OCI-M1 (cell line): ENCODE measurements around the gene IFI6.
"Not testable (repeated sequence)": the region's sequence is repeated elsewhere in the genome, so short reads cannot be mapped to it uniquely, and the experiment has no call there.

Experiments used
- DNase-seq: peaks from one replicate; lab custom pipeline; 2025; lab: John Stamatoyannopoulos, UW

The IFI6 gene

DNA sequence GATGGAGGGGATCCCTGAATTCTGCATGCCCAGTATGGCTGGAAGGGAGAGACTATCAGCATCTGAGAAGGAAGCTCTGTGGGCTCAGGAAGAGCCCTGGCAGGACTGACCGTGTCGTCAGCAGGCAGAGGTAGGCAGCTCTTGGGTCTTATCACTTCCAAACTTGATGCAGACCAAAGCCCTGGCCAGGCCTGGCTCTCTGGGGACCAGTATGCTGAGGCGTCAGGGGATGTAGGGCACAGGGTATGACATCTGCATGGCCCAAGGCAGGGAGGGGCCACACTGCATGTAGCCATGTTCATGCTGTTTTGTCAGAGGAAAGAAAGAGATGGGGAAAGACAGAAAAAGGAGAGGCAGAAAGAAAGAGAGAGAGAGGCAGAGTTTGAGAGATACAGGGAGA lies 43.3 kb downstream of the IFI6 start:
- no peak for DNase-seq

- not testable (repeated sequence) for DNase-seq
Measured at GRCh38 chr1:27627733-27628132, 44.3 kb downstream of the IFI6 start.

GRCh38 chr1:27627061-27627460 lies 44.9 kb downstream of the IFI6 start:
- DNase-seq, result no peak

DNA sequence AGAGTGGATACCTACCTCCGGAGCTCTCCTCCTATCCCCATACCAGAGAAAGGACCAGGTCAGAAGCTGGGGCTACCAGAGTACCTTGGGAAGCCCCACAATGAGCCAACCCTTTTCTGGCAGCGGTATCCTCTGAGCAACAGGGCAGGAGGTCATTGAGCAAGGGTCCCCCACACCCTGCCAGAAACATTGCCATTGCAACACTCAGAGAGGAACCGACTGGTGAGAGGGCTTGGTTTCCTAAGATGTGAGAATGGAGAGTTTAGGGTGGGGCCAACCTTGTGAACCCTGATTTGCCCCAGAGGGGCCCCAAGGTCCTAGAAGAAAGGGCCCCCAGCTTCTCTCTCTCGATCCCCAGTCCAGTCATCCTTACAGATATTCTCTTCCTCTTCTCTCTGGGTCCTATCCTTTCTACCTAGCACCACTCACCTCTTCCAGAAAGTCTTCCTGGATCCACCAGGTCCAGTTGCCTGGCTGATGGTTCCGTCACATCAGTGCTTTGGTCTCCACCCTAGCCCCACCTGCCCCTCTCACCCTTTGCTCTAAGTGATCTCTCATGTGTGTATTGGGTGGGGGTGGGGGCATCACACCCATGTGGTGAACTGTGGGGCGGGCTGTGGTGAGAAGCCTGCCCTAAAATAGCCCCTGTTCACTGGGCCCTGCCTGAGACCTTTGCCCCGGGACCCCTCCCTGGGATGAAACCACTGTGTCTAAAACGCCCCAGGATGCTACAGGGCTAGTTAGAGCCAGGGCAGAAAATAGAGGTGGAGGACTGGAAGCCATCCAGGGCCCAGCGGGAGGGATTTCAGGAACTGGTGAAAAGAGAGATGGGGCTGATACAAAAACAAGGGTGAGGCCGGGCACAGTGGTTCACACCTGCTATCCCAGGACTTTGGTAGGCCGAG lies 45.7 kb downstream of the IFI6 start:
- DNase-seq, result no peak

GRCh38 chr1:27624467-27625178 lies 47.4 kb downstream of the IFI6 start:
- no peak for DNase-seq

DNA sequence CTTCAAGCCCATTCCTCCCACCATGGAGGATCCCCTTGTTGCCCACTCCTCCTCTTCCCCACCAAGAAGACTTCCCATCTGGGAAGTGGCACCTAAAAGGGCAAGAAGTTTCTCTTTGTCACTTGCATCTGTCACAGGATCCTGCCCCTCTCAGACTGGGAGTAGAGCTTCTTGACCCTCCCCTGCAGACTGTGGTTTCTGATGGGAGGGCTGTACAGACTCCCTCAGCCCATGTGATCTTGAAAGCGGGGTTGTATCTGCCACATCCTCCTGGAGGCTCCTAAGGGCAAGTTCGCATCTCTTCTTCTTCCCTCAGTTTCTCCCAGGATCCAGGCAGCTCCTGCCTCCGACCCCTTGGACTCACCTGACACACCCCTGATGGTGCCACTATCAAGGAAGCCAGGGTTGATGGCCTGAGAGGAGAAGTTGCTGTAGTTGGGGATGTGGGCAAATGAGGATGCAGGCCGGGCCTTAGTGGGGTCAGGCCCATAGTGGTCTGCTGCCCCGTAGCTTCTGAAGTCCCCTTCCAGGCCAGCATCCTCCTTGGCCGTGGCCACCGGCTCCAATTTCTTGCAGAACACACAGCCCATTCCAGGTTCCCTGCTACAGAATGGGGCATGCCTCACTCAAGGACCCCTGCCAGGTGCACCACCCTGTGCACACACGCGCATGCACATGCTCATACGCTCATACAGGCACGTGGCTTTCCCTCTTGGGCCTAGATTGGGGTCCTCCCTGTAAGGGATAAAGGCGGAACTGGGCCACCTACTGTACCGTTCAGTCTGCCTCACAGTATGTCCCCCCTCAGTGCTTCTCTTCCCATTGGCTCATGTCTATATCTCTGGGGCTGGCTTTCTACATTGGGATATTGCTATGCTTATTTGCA lies 48.4 kb downstream of the IFI6 start:
- DNase-seq, result no peak

GRCh38 chr1:27622828-27623227 lies 49.2 kb downstream of the IFI6 start:
- no peak for DNase-seq

DNA sequence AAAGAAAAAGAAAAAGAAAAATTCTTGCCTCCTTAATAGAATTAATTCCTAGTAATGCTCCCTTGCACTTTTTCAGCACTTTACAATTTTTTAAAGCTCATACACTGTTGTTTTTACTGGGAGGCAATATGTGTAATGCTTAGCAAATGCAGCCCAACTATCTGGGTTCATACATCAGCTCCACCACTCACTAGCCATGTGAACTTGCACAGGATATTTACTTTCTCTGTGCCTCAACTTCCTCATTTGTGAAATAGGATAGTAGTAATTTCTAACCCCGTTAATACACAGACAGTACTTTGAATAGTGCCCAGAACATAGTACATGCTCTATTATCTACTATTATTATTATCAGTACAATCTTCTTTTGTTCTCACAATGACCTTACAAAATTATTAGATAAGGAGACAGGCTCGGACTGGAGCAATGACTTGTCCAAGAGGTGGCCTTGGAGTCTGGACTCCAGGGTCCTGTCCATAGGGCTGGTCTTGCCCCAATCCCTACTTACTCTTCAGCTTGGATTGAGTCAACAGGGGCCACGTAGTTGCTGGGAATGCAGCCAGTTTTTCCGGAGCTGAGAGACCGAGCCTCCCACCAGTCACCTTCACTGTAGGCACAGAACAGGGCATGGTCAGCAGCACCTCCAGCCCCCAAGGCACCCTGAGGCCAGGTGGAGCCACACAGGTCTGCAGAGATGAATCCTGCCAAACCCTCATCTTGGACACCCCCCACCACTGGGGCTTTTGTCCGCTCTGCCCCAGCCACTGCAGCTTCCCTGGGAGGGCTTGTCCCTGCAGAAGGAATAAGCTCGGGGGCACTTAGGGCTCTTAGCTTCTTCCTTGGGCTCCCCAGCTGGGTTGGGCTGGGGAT lies 50.7 kb downstream of the IFI6 start:
- DNase-seq, result no peak

GRCh38 chr1:27619782-27620438 lies 52.1 kb downstream of the IFI6 start:
- not testable (repeated sequence) for DNase-seq

GRCh38 chr1:27618341-27619082 lies 53.5 kb downstream of the IFI6 start:
- DNase-seq, result no peak

DNA sequence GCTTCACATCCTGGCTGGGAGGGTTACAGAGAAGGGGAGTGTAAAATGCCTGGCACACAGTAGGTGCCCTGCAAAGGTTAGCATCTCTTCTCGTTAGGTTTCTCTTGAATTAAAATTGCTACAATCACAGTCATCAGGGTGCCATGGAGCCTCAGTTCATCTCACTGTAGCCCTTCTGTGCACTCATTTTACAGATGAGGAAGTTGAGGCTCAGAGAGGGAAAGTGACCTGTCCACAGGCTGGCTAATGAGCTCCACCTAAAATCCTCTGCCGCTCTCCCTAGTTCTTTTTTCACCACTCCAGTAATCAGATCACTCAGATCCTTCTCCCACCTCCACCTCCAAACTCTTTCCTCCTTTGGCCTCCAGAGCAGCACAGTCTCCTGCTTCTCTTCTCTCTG lies 54.6 kb downstream of the IFI6 start:
- no peak for DNase-seq

- DNase-seq, result peak; percentile 18
Measured at GRCh38 chr1:27616441-27616840, 55.6 kb downstream of the IFI6 start.
